Mucosa of gallbladder (tissue), 1 donor: ENCODE data around the gene FFAR1. TPM values are rescaled to one million over a fixed set of nuclear protein-coding genes. Genes with fewer than 3 reads are reported as not detected.
"Not testable (repeated sequence)": the region's sequence is repeated elsewhere in the genome, so short reads cannot be mapped to it uniquely, and the experiment has no call there.

Experiments used
- DNase-seq: peaks from one replicate; pipeline ENCODE4 v3.0.0-alpha.2; 2020; ENCODE audit warnings: low spot score
- total RNA-seq: library from RNA; stranded (reverse); gene quantifications from one replicate; pipeline ENCODE4 v1.2.1, GENCODE V29; 2021
- donor health status: DM: no; HTN: no; CAD: no.

Gene FFAR1
- total RNA-seq, 1 donor from 2014 or later: not detected

- not testable (repeated sequence) for DNase-seq
Observed at GRCh38 chr19:35360081-35360480, 12.4 kb downstream of the FFAR1 start.

- DNase-seq: no peak
Observed at GRCh38 chr19:35360880-35361420, 13.2 kb downstream of the FFAR1 start.

GRCh38 chr19:35362261-35363000, 14.7 kb downstream of the FFAR1 start:
- DNase-seq: no peak

GRCh38 chr19:35363001-35363590, 15.4 kb downstream of the FFAR1 start:
- no peak for DNase-seq

- DNase-seq: no peak
Observed at GRCh38 chr19:35363711-35364425, 16.2 kb downstream of the FFAR1 start.

- no peak for DNase-seq
Observed at GRCh38 chr19:35365303-35365702, 17.6 kb downstream of the FFAR1 start.

GRCh38 chr19:35368378-35368777, 20.7 kb downstream of the FFAR1 start:
- no peak for DNase-seq

- DNase-seq: no peak
Observed at GRCh38 chr19:35369522-35369921, 21.8 kb downstream of the FFAR1 start.

GRCh38 chr19:35370722-35371121, 23.0 kb downstream of the FFAR1 start, which contains the start of gene GPR42:
TSS of gene GPR42 (plus strand) at chr19:35371068. CDS start at chr19:35371360, 292 bp downstream.
- DNase-seq: no peak

- DNase-seq: no peak
Observed at GRCh38 chr19:35373492-35373891, 25.8 kb downstream of the FFAR1 start.

- not testable (repeated sequence) for DNase-seq
Observed at GRCh38 chr19:35374031-35374430, 26.3 kb downstream of the FFAR1 start.

GRCh38 chr19:35375505-35376307, 28.0 kb downstream of the FFAR1 start:
- no peak for DNase-seq

- DNase-seq: no peak
Observed at GRCh38 chr19:35377656-35378055, 30.0 kb downstream of the FFAR1 start.

- DNase-seq: no peak
Observed at GRCh38 chr19:35378356-35378755, 30.7 kb downstream of the FFAR1 start.

- DNase-seq: not testable (repeated sequence)
Observed at GRCh38 chr19:35379545-35379944, 31.8 kb downstream of the FFAR1 start.

GRCh38 chr19:35379992-35380391, 32.3 kb downstream of the FFAR1 start:
- peak; percentile 37 for DNase-seq

- DNase-seq: no peak
Observed at GRCh38 chr19:35380450-35381124, 32.9 kb downstream of the FFAR1 start.

- DNase-seq: no peak
Observed at GRCh38 chr19:35381318-35381717, 33.6 kb downstream of the FFAR1 start.

- DNase-seq: no peak
Observed at GRCh38 chr19:35381926-35382325, 34.2 kb downstream of the FFAR1 start.

- DNase-seq: no peak
Observed at GRCh38 chr19:35383536-35383935, 35.8 kb downstream of the FFAR1 start.
